IMR-90 (cell line): Measurements from ENCODE around the gene DGKB. TPM values are rescaled to one million over a fixed set of nuclear protein-coding genes. Genes with fewer than 3 reads are reported as not detected.

Experiments
- ATAC-seq: fragments of 200-7000 bp; cut with Tn5 transposase; 2 replicates; pipeline ENCODE4 v1.9.1; 2020; ENCODE audit warnings: low read depth, mild to moderate bottlenecking, moderate library complexity
- BruUV-seq: library from RNA; stranded (reverse); fragments of 400-500 nt; replicated peaks from 2 replicates; lab custom pipeline; 2021; lab: Mats Ljungman, UMichigan
- CTCF ChIA-PET: fragments of 300-600 bp; formaldehyde crosslinking; extraction: SDS; loops from one replicate; lab custom pipeline; 2021; ENCODE audit warnings: antibody characterized with exemption; lab: Yijun Ruan, JAX
- POLR2A ChIA-PET: fragments of 300-600 bp; sonication (Branson Sonifier 250); formaldehyde crosslinking; loops from one replicate; lab custom pipeline; 2022; ENCODE audit warnings: antibody characterized with exemption; ENCODE audit not compliant: unreplicated experiment; lab: Charles Lee
- DNase-seq: peaks from one replicate; pipeline ENCODE4 v3.0.0; 2013
- H2AFZ ChIP-seq: replicated peaks from 2 replicates; pipeline ENCODE3; 2013; ENCODE audit warnings: low read length, mild to moderate bottlenecking; ENCODE audit not compliant: poor library complexity
- H2AK5ac ChIP-seq: 2 replicates; pipeline ENCODE4 v1.6.1; 2013; ENCODE audit warnings: low read depth, low read length, inconsistent platforms
- H2AK9ac ChIP-seq: replicated peaks from 2 replicates; pipeline ENCODE3; 2013; ENCODE audit warnings: mild to moderate bottlenecking, low read depth, low read length, moderate library complexity; ENCODE audit not compliant: poor library complexity
- H2BK120ac ChIP-seq: 2 replicates; pipeline ENCODE4 v1.6.1; 2013; ENCODE audit warnings: low read depth, low read length, inconsistent platforms
- H2BK15ac ChIP-seq: 3 replicates; pipeline ENCODE4 v1.6.1; 2013; ENCODE audit warnings: low read depth, low read length, inconsistent platforms
- H2BK20ac ChIP-seq: 2 replicates; pipeline ENCODE4 v1.6.1; 2013; ENCODE audit warnings: low read depth, mild to moderate bottlenecking, inconsistent platforms, low read length, moderate library complexity
- H2BK5ac ChIP-seq: 2 replicates; pipeline ENCODE4 v1.6.1; 2013; ENCODE audit warnings: mild to moderate bottlenecking, low read depth, low read length, inconsistent platforms; ENCODE audit not compliant: poor library complexity, severe bottlenecking
- H3K14ac ChIP-seq: replicated peaks from 2 replicates; pipeline ENCODE4 v1.6.1; 2013; ENCODE audit warnings: low read depth, low read length, inconsistent platforms
- H3K18ac ChIP-seq: 2 replicates; pipeline ENCODE4 v1.6.1; 2013; ENCODE audit warnings: low read depth, low read length, control low read depth
- H3K23ac ChIP-seq: 2 replicates; pipeline ENCODE4 v1.6.1; 2013; ENCODE audit warnings: low read depth, low read length, inconsistent platforms
- H3K27ac ChIP-seq: 2 replicates; pipeline ENCODE4 v1.5.1; 2013; ENCODE audit warnings: mild to moderate bottlenecking, control low read depth, low read length; ENCODE audit not compliant: insufficient read depth
- H3K27me3 ChIP-seq: 2 replicates; pipeline ENCODE4 v1.6.1; 2013; ENCODE audit warnings: low read length; ENCODE audit not compliant: control insufficient read depth, insufficient read depth
- H3K36me3 ChIP-seq: 2 replicates; pipeline ENCODE4 v1.6.1; 2013; ENCODE audit warnings: low read length, mixed read lengths; ENCODE audit not compliant: control insufficient read depth, insufficient read depth
- H3K4ac ChIP-seq: 2 replicates; pipeline ENCODE4 v1.6.1; 2013; ENCODE audit warnings: low read depth, low read length, inconsistent platforms
- H3K4me1 ChIP-seq: 2 replicates; pipeline ENCODE4 v1.6.1; 2013; ENCODE audit warnings: low read length, mixed read lengths; ENCODE audit not compliant: control insufficient read depth, insufficient read depth
- H3K4me2 ChIP-seq: 2 replicates; pipeline ENCODE4 v1.6.1; 2013; ENCODE audit warnings: low read depth, mild to moderate bottlenecking, control low read depth, low read length, moderate library complexity
- H3K4me3 ChIP-seq: 2 replicates; pipeline ENCODE4 v1.5.1; 2013; ENCODE audit warnings: low read depth, mild to moderate bottlenecking, control low read depth, low read length, moderate library complexity; ENCODE audit not compliant: insufficient read depth
- H3K56ac ChIP-seq: 2 replicates; pipeline ENCODE4 v1.6.1; 2013; ENCODE audit warnings: low read length, inconsistent platforms; ENCODE audit not compliant: insufficient read depth; ENCODE audit errors: extremely low read depth
- H3K79me1 ChIP-seq, 2 experiments: 2 replicates each; pipeline ENCODE4 v1.6.1; 2013; ENCODE audit warnings: low read length in 2 of 2, inconsistent platforms in 1 of 2, low read depth in 1 of 2
- H3K9ac ChIP-seq: 2 replicates; pipeline ENCODE4 v1.6.1; 2013; ENCODE audit warnings: low read depth, low read length, control low read depth
- H3K9me1 ChIP-seq: 2 replicates; pipeline ENCODE4 v1.6.1; 2013; ENCODE audit warnings: low read length, inconsistent platforms; ENCODE audit not compliant: insufficient read depth
- H3K9me3 ChIP-seq: 2 replicates; pipeline ENCODE4 v1.6.1; 2013; ENCODE audit warnings: low read length; ENCODE audit not compliant: control insufficient read depth, insufficient read depth
- H4K20me1 ChIP-seq: 2 replicates; pipeline ENCODE4 v1.6.1; 2013; ENCODE audit warnings: low read length, inconsistent platforms; ENCODE audit not compliant: insufficient read depth
- H4K5ac ChIP-seq: 2 replicates; pipeline ENCODE4 v1.6.1; 2013; ENCODE audit warnings: mild to moderate bottlenecking, low read depth, low read length, control low read depth
- H4K8ac ChIP-seq, 2 experiments: 2 replicates each; pipeline ENCODE4 v1.6.1; 2013; ENCODE audit warnings: low read depth in 2 of 2, low read length in 2 of 2, control low read depth in 1 of 2, inconsistent platforms in 1 of 2
- H4K91ac ChIP-seq: 2 replicates; pipeline ENCODE4 v1.6.1; 2013; ENCODE audit warnings: low read depth, low read length, inconsistent platforms; ENCODE audit not compliant: insufficient read depth
- BHLHE40 ChIP-seq: fragments of 150-350 bp; IDR thresholded peaks from 2 replicates; pipeline ENCODE4 v1.6.1; 2016; ENCODE audit warnings: mild to moderate bottlenecking, low read depth, low read length
- FOS ChIP-seq: fragments of 150-350 bp; IDR thresholded peaks from 2 replicates; pipeline ENCODE4 v1.6.1; 2016; ENCODE audit warnings: low read depth, low read length
- MAFK ChIP-seq: IDR thresholded peaks from 2 replicates; pipeline ENCODE4 v1.6.1; 2012; ENCODE audit warnings: low read depth, low read length, improper control_type of control experiment
- MXI1 ChIP-seq: IDR thresholded peaks from 2 replicates; pipeline ENCODE4 v1.6.1; 2012; ENCODE audit warnings: low read depth, mild to moderate bottlenecking, low read length, moderate library complexity, borderline replicate concordance
- NFE2L2 ChIP-seq: fragments of 150-350 bp; IDR thresholded peaks from 2 replicates; pipeline ENCODE4 v1.6.1; 2016; ENCODE audit warnings: low read depth, mild to moderate bottlenecking, low read length
- POLR2A ChIP-seq: IDR thresholded peaks from 2 replicates; pipeline ENCODE4 v1.6.1; 2012; ENCODE audit warnings: mild to moderate bottlenecking, low read depth, low read length
- RAD21 ChIP-seq: IDR thresholded peaks from 2 replicates; pipeline ENCODE4 v1.6.1; 2012; ENCODE audit warnings: low read length, improper control_type of control experiment
- RCOR1 ChIP-seq: IDR thresholded peaks from 2 replicates; pipeline ENCODE4 v1.6.1; 2012; ENCODE audit warnings: mild to moderate bottlenecking, low read length, improper control_type of control experiment; ENCODE audit not compliant: insufficient replicate concordance
- SMC3 ChIP-seq: fragments of 150-350 bp; IDR thresholded peaks from 2 replicates; pipeline ENCODE4 v1.6.1; 2016; ENCODE audit warnings: low read depth, mild to moderate bottlenecking, antibody characterized with exemption, low read length, moderate library complexity
- WGBS, 2 experiments: methylation state at CpG; one replicate each; pipeline versions ENCODE4 v1.1.5 to v1.1.7; 2013; ENCODE audit warnings: missing lambda C conversion rate in 2 of 2; ENCODE audit not compliant: insufficient read length in 1 of 2; ENCODE audit errors: extremely low coverage in 2 of 2; 5-methylcytosine and 5-hydroxymethylcytosine counted together
- dilution Hi-C: fragments of 300-500 bp; cut with HindIII; formaldehyde crosslinking; loops from one replicate; pipeline ENCODE4 v1.14.3; 2018; ENCODE audit warnings: low sequenced_read_pairs; ENCODE audit not compliant: unreplicated experiment
- in situ Hi-C: fragments of 300-500 bp; cut with MboI; formaldehyde crosslinking; loops from 3 replicates; pipeline ENCODE4 v1.14.3; 2019; ENCODE audit warnings: low sequenced_read_pairs, inconsistent platforms, mixed read lengths
- intact Hi-C: fragments of 100-400 bp; cut with micrococcal nuclease; formaldehyde crosslinking; loops from 2 replicates; pipeline ENCODE4 v1.10.0; 2022
- polyA plus RNA-seq, 3 experiments: library from polyadenylated mRNA; depleted of rRNA; stranded (reverse); fragments of >200 nt; gene quantifications; 2 replicates each; pipeline ENCODE4 v1.2.3, GENCODE V29; 2012; ENCODE audit warnings: low replicate concordance in 1 of 3
- total RNA-seq: library from RNA; depleted of rRNA; stranded (reverse); fragments of >200 nt; gene quantifications from 2 replicates; pipeline ENCODE4 v1.2.3, GENCODE V29; 2012
- TF ChIP-seq, protein P1 (sequence below): fragments of 150-350 bp; IDR thresholded peaks from 2 replicates; pipeline ENCODE4 v1.6.1; 2017; ENCODE audit warnings: mild to moderate bottlenecking, antibody characterized with exemption, low read length, low read depth

The DGKB gene
- total and polyA plus RNA-seq, 2 of the 4 experiments (the other 2 are of a cell fraction), result not detected

DNA sequence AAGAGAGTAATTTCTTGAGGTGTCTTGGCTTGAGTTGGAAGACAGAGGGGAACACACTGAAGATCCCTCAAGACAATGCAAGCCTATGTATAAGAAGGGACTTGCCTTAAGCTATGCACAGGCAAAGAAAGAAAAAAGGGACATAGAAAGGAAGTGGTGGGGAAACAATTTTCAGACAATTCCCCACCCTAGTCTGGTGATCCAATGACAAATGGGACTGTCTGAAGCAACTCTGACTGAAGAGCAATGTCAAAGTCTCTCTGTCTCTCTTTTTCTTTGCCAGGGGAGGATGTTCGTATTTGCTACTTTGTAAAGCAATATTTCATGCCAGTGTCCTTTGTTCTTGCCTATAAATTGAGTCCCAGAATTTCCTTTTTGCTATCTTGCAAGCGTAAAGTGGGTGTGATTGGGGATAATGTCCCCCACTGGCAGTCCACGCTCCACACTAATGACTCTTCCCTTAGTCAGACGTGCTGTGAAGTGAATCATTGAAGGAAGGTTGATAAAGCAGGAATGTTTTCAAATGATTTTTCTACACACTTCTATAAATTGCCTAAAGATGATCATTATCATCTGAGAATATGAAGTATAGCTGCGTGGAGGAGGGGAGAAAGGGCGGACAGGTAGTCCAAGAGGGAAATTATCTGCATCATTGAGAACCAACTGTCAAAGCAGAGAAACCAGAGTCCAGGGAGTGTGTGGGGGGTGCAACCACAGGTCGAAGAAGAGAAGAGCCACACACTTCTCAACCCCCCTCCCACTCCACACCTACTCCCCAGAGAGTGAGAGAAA lies 669.3 kb downstream of the DGKB start:
- TF ChIP-seq SMC3 (no peak), NFE2L2 (no peak), POLR2A (no peak), BHLHE40 (no peak), MXI1 (no peak), FOS (no peak), MAFK (no peak), RAD21 (no peak), RCOR1 (no peak)
- TF ChIP-seq, protein P1, sequence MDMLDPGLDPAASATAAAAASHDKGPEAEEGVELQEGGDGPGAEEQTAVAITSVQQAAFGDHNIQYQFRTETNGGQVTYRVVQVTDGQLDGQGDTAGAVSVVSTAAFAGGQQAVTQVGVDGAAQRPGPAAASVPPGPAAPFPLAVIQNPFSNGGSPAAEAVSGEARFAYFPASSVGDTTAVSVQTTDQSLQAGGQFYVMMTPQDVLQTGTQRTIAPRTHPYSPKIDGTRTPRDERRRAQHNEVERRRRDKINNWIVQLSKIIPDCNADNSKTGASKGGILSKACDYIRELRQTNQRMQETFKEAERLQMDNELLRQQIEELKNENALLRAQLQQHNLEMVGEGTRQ, result no peak
- in situ Hi-C loops (no loop called here), dilution Hi-C loops (no loop called here), intact Hi-C loops (no loop called here)
- H3K9me1 ChIP-seq, result no peaks in the 10 kb centered on the region
- no peak overlapping the region for H2BK5ac ChIP-seq
- H2AFZ ChIP-seq, result no peak overlapping the region
- WGBS, 2 experiments, result no CpG with 5 or more reads among the region's 7 CpGs
- ChIA-PET POLR2A (no interaction called here), CTCF (interaction anchor here (0.7 kb wide), 1 partner anchor 1221 kb away, joined by 3 read pairs; no protein-coding TSS in a partner anchor)
- no peak overlapping the region for H3K4me2 ChIP-seq
- H2AK9ac ChIP-seq, result no peak overlapping the region
- H3K27ac ChIP-seq, result no peak overlapping the region
- no peak overlapping the region for H3K18ac ChIP-seq
- H3K9me3 ChIP-seq, result no peaks in the 10 kb centered on the region
- no peak overlapping the region for H3K23ac ChIP-seq
- no peaks in the 10 kb centered on the region for H3K36me3 ChIP-seq
- H3K56ac ChIP-seq, result no peak overlapping the region
- no peak overlapping the region for H2BK120ac ChIP-seq
- no TSS peak for BruUV-seq
- no peak overlapping the region for H3K4me3 ChIP-seq
- no peaks in the 10 kb centered on the region for H4K20me1 ChIP-seq
- no peak overlapping the region for H2AK5ac ChIP-seq
- no peak overlapping the region for H4K5ac ChIP-seq
- no peaks in the 10 kb centered on the region for H3K27me3 ChIP-seq
- no peak overlapping the region; the same call in 1 of the 2 replicates for H2BK20ac ChIP-seq
- H4K8ac ChIP-seq, result no peak overlapping the region
- no peak overlapping the region for H3K14ac ChIP-seq
- H2BK15ac ChIP-seq, result no peak overlapping the region
- H3K4ac ChIP-seq, result no peak overlapping the region
- no peak overlapping the region for H3K9ac ChIP-seq
- ATAC-seq, result peak; percentile 61
- no peak overlapping the region for H4K91ac ChIP-seq
- H3K4me1 ChIP-seq, result peaks cover 2% of the 10 kb centered on the region; the same call in 1 of the 2 replicates
- H3K79me1 ChIP-seq, result no peaks in the 10 kb centered on the region
- peak; percentile 56 for DNase-seq
